NCI-H1694 treated with DMSO at 0.1 percent for 48 hours (cell line): ENCODE measurements around the gene MDFIC2.
"Not testable (repeated sequence)": the region's sequence is repeated elsewhere in the genome, so short reads cannot be mapped to it uniquely, and the experiment has no call there.

Source experiments
- DNase-seq: peaks from one replicate; lab custom pipeline; 2025; lab: John Stamatoyannopoulos, UW

MDFIC2 gene

GRCh38 chr3:70312336-70312735, at the start of gene MDFIC2:
MDFIC2 (minus strand) TSS chr3:70312638; CDS start chr3:70311973, 665 bp downstream.
- DNase-seq, result no peak

- DNase-seq, result no peak
Measured at GRCh38 chr3:70360979-70361760, 48.7 kb upstream of the MDFIC2 start.

- no peak for DNase-seq
Measured at GRCh38 chr3:70359711-70360110, 47.3 kb upstream of the MDFIC2 start.

GRCh38 chr3:70358978-70359580, 46.6 kb upstream of the MDFIC2 start:
- no peak for DNase-seq

- DNase-seq, result no peak
Measured at GRCh38 chr3:70352215-70352614, 39.8 kb upstream of the MDFIC2 start.

GRCh38 chr3:70342149-70342548, 29.7 kb upstream of the MDFIC2 start:
- DNase-seq, result no peak

- not testable (repeated sequence) for DNase-seq
Measured at GRCh38 chr3:70336885-70337284, 24.4 kb upstream of the MDFIC2 start.

- DNase-seq, result no peak
Measured at GRCh38 chr3:70333080-70333479, 20.6 kb upstream of the MDFIC2 start.

GRCh38 chr3:70315021-70315420, 2.6 kb upstream of the MDFIC2 start:
- DNase-seq, result no peak

- no peak for DNase-seq
Measured at GRCh38 chr3:70310809-70311208, 1.6 kb downstream of the MDFIC2 start.

GRCh38 chr3:70309591-70309990, 2.8 kb downstream of the MDFIC2 start:
- no peak for DNase-seq

- DNase-seq, result no peak
Measured at GRCh38 chr3:70308760-70309159, 3.7 kb downstream of the MDFIC2 start.

- no peak for DNase-seq
Measured at GRCh38 chr3:70306736-70307135, 5.7 kb downstream of the MDFIC2 start.

GRCh38 chr3:70298385-70298784, 14.1 kb downstream of the MDFIC2 start:
- no peak for DNase-seq

- DNase-seq, result no peak
Measured at GRCh38 chr3:70291097-70291482, 21.3 kb downstream of the MDFIC2 start.

GRCh38 chr3:70290431-70291096, 21.9 kb downstream of the MDFIC2 start:
- DNase-seq, result not testable (repeated sequence)

- no peak for DNase-seq
Measured at GRCh38 chr3:70281663-70282062, 30.8 kb downstream of the MDFIC2 start.

GRCh38 chr3:70277304-70277703, 35.1 kb downstream of the MDFIC2 start:
- no peak for DNase-seq

- DNase-seq, result no peak
Measured at GRCh38 chr3:70276901-70277300, 35.5 kb downstream of the MDFIC2 start.

- DNase-seq, result no peak
Measured at GRCh38 chr3:70273492-70273891, 38.9 kb downstream of the MDFIC2 start.

GRCh38 chr3:70272798-70273197, 39.6 kb downstream of the MDFIC2 start:
- DNase-seq, result no peak

GRCh38 chr3:70264122-70264780, 48.2 kb downstream of the MDFIC2 start:
- no peak for DNase-seq

GRCh38 chr3:70261283-70261682, 51.2 kb downstream of the MDFIC2 start:
- DNase-seq, result no peak
